Kidney epithelial cell (primary cell): Measurements from ENCODE around the gene AKAP13. TPM values are rescaled to one million over a fixed set of nuclear protein-coding genes. Genes with fewer than 3 reads are reported as not detected.

ENCODE experiments used
- DNase-seq: peaks from one replicate; pipeline ENCODE4 v3.0.0-alpha.2; 2010; ENCODE audit warnings: low read depth
- H3K27me3 ChIP-seq: 2 replicates; pipeline ENCODE4 v1.6.0; 2011; ENCODE audit warnings: low read length; ENCODE audit not compliant: control insufficient read depth, insufficient read depth
- H3K36me3 ChIP-seq: 2 replicates; pipeline ENCODE4 v1.5.1; 2011; ENCODE audit warnings: low read length; ENCODE audit not compliant: control insufficient read depth, insufficient read depth
- H3K4me3 ChIP-seq: 2 replicates; pipeline ENCODE4 v1.5.1; 2011; ENCODE audit warnings: low read depth, mild to moderate bottlenecking, control low read depth, low read length
- CTCF ChIP-seq: IDR thresholded peaks from 2 replicates; pipeline ENCODE4 v1.5.1; 2011; ENCODE audit warnings: mild to moderate bottlenecking, moderate library complexity, low read length, control low read depth, inconsistent platforms; ENCODE audit not compliant: insufficient read depth, poor library complexity, severe bottlenecking
- total RNA-seq: library from RNA; depleted of rRNA; stranded (reverse); fragments of >200 nt; gene quantifications from 2 replicates; pipeline ENCODE4 v1.2.3, GENCODE V29; 2015

Gene AKAP13
- total RNA-seq, 1 donor from 2014 or later, result 54.0 TPM

GRCh38 chr15:85764649-85765277 lies 384.4 kb downstream of the AKAP13 start:
- H3K27me3 ChIP-seq, result no peaks in the 10 kb centered on the region
- no peak for DNase-seq

GRCh38 chr15:85766001-85766831 lies 385.8 kb downstream of the AKAP13 start:
- H3K4me3 ChIP-seq, result no peak overlapping the region
- no peaks in the 10 kb centered on the region for H3K36me3 ChIP-seq
- no peaks in the 10 kb centered on the region for H3K27me3 ChIP-seq
- TF ChIP-seq CTCF, result no peak
- no peak for DNase-seq

More at GRCh38 chr15:85764649-85765277, 384.4 kb downstream of the AKAP13 start:
- no peak overlapping the region for H3K4me3 ChIP-seq
- no peaks in the 10 kb centered on the region for H3K36me3 ChIP-seq
- TF ChIP-seq CTCF, result no peak

GRCh38 chr15:85767785-85768529 lies 387.6 kb downstream of the AKAP13 start:
- no peak for DNase-seq
- H3K27me3 ChIP-seq, result no peaks in the 10 kb centered on the region
- no peak for TF ChIP-seq CTCF

GRCh38 chr15:85768595-85769168 lies 388.3 kb downstream of the AKAP13 start:
- TF ChIP-seq CTCF, result no peak
- no peaks in the 10 kb centered on the region for H3K36me3 ChIP-seq
- H3K27me3 ChIP-seq, result no peaks in the 10 kb centered on the region
- H3K4me3 ChIP-seq, result no peak overlapping the region
- no peak for DNase-seq

More at GRCh38 chr15:85767785-85768529, 387.6 kb downstream of the AKAP13 start:
- Histone ChIP-seq H3K4me3 (no peak overlapping the region), H3K36me3 (no peaks in the 10 kb centered on the region)

- DNase-seq, result no peak
- H3K27me3 ChIP-seq, result no peaks in the 10 kb centered on the region
- no peaks in the 10 kb centered on the region for H3K36me3 ChIP-seq
- TF ChIP-seq CTCF, result no peak
- H3K4me3 ChIP-seq, result no peak overlapping the region
Observed at GRCh38 chr15:85769182-85769900, 388.9 kb downstream of the AKAP13 start.
